ENCODE results near the gene DOCK4. TPM values are rescaled to one million over a fixed set of nuclear protein-coding genes. Genes with fewer than 3 reads are reported as not detected.

DOCK4 gene
- total RNA-seq, 2 experiments from 2014 or later, result 0.32 TPM

GRCh38 chr7:111710839-111711380 lies 495.3 kb downstream of the DOCK4 start:
- DNase-seq, result no peak
- Mint-ChIP-seq H3K27me3 (peaks cover 9% of the 10 kb centered on the region), H3K27ac (no peak overlapping the region), H3K4me3 (no peak overlapping the region), H3K9me3 (ENCODE audit: low read depth) (no peaks in the 10 kb centered on the region), H3K4me1 (no peaks in the 10 kb centered on the region), H3K36me3 (ENCODE audit: low read depth) (no peaks in the 10 kb centered on the region)
- intact Hi-C loops (cut with DNase I, micrococcal nuclease), result no loop called here
- POLR2A ChIA-PET, result no interaction called here
- CTCF ChIA-PET, result interaction anchor here (0.6 to 1.5 kb wide), 3 partner anchors 9 to 115 kb away, joined by 3 read pairs; no protein-coding TSS in a partner anchor
- ATAC-seq, result no peak

GRCh38 chr7:111708072-111708471 lies 498.1 kb downstream of the DOCK4 start:
- Mint-ChIP-seq H3K4me1 (no peaks in the 10 kb centered on the region), H3K9me3 (ENCODE audit: low read depth) (no peaks in the 10 kb centered on the region), H3K36me3 (ENCODE audit: low read depth) (no peaks in the 10 kb centered on the region), H3K4me3 (no peak overlapping the region), H3K27me3 (peaks cover 18% of the 10 kb centered on the region), H3K27ac (no peak overlapping the region)
- ChIA-PET POLR2A (no interaction called here), CTCF (interaction anchor here (1.1 kb wide), 1 partner anchor 23 kb away, joined by 4 read pairs; no protein-coding TSS in a partner anchor)
- ATAC-seq (no peak), DNase-seq (no peak)
- intact Hi-C loops (cut with DNase I, micrococcal nuclease), result no loop called here

- no peaks in the 10 kb centered on the region for H3K36me3 Mint-ChIP-seq (ENCODE audit: low read depth)
- no peak for DNase-seq
- H3K9me3 Mint-ChIP-seq (ENCODE audit: low read depth), result no peaks in the 10 kb centered on the region
- ChIA-PET POLR2A (no interaction called here), CTCF (interaction anchor here (1.1 kb wide), 1 partner anchor 15 kb away, joined by 3 read pairs; no protein-coding TSS in a partner anchor)
- H3K27me3 Mint-ChIP-seq, result peaks cover 16% of the 10 kb centered on the region
- ATAC-seq, result no peak
- H3K4me3 Mint-ChIP-seq, result no peak overlapping the region
- intact Hi-C loops (cut with DNase I, micrococcal nuclease), result no loop called here
- no peak overlapping the region for H3K27ac Mint-ChIP-seq
- no peaks in the 10 kb centered on the region for H3K4me1 Mint-ChIP-seq
These were observed 500.4 kb downstream of the DOCK4 start for GRCh38 chr7:111705807-111706206.

GRCh38 chr7:111697771-111698170 lies 508.4 kb downstream of the DOCK4 start:
- Mint-ChIP-seq H3K27ac (no peak overlapping the region), H3K27me3 (peaks cover 8% of the 10 kb centered on the region), H3K4me1 (peaks cover 2% of the 10 kb centered on the region), H3K36me3 (ENCODE audit: low read depth) (no peaks in the 10 kb centered on the region), H3K4me3 (no peak overlapping the region), H3K9me3 (ENCODE audit: low read depth) (no peaks in the 10 kb centered on the region)
- ChIA-PET POLR2A (no interaction called here), CTCF (interaction anchor here (0.7 kb wide), 1 partner anchor 71 kb away, joined by 3 read pairs; no protein-coding TSS in a partner anchor)
- intact Hi-C loops (cut with DNase I, micrococcal nuclease), result no loop called here
- DNase-seq (no peak), ATAC-seq (no peak)

GRCh38 chr7:111694376-111694775 lies 511.8 kb downstream of the DOCK4 start:
- Mint-ChIP-seq H3K36me3 (ENCODE audit: low read depth) (no peaks in the 10 kb centered on the region), H3K9me3 (ENCODE audit: low read depth) (no peaks in the 10 kb centered on the region), H3K4me1 (peaks cover 2% of the 10 kb centered on the region), H3K4me3 (no peak overlapping the region), H3K27ac (no peak overlapping the region), H3K27me3 (peaks cover 9% of the 10 kb centered on the region)
- intact Hi-C loops (cut with DNase I, micrococcal nuclease), result no loop called here
- ATAC-seq (no peak), DNase-seq (no peak)
- ChIA-PET POLR2A (no interaction called here), CTCF (no interaction called here)

- Mint-ChIP-seq H3K36me3 (ENCODE audit: low read depth) (no peaks in the 10 kb centered on the region), H3K27ac (no peak overlapping the region), H3K9me3 (ENCODE audit: low read depth) (no peaks in the 10 kb centered on the region), H3K4me3 (no peak overlapping the region), H3K4me1 (peaks cover 2% of the 10 kb centered on the region), H3K27me3 (peaks cover 7% of the 10 kb centered on the region)
- DNase-seq (no peak), ATAC-seq (no peak)
- ChIA-PET CTCF (interaction anchor here (0.5 to 1.2 kb wide), 2 partner anchors 16 to 360 kb away, joined by 3 read pairs; no protein-coding TSS in a partner anchor), POLR2A (no interaction called here)
- intact Hi-C loops (cut with DNase I, micrococcal nuclease), result no loop called here
These were observed 515.7 kb downstream of the DOCK4 start for GRCh38 chr7:111690364-111691111.

- Mint-ChIP-seq H3K4me1 (no peaks in the 10 kb centered on the region), H3K27ac (no peak overlapping the region), H3K36me3 (ENCODE audit: low read depth) (no peaks in the 10 kb centered on the region), H3K4me3 (no peak overlapping the region), H3K27me3 (peaks cover 2% of the 10 kb centered on the region), H3K9me3 (ENCODE audit: low read depth) (no peaks in the 10 kb centered on the region)
- ATAC-seq (no peak), DNase-seq (no peak)
- ChIA-PET POLR2A (no interaction called here), CTCF (no interaction called here)
- intact Hi-C loops (cut with DNase I, micrococcal nuclease), result no loop called here
These were observed 520.9 kb downstream of the DOCK4 start for GRCh38 chr7:111685349-111685748.

GRCh38 chr7:111682588-111683340 lies 523.4 kb downstream of the DOCK4 start:
- DNase-seq (no peak), ATAC-seq (no peak)
- no peak overlapping the region for H3K27ac Mint-ChIP-seq
- no peaks in the 10 kb centered on the region for H3K4me1 Mint-ChIP-seq
- no peak overlapping the region for H3K4me3 Mint-ChIP-seq
- intact Hi-C loops (cut with DNase I, micrococcal nuclease), result no loop called here
- H3K36me3 Mint-ChIP-seq (ENCODE audit: low read depth), result no peaks in the 10 kb centered on the region
- ChIA-PET POLR2A (no interaction called here), CTCF (no interaction called here)
- no peaks in the 10 kb centered on the region for H3K9me3 Mint-ChIP-seq (ENCODE audit: low read depth)
- peaks cover 4% of the 10 kb centered on the region for H3K27me3 Mint-ChIP-seq

- intact Hi-C loops (cut with DNase I, micrococcal nuclease), result no loop called here
- H3K9me3 Mint-ChIP-seq (ENCODE audit: low read depth), result no peaks in the 10 kb centered on the region
- POLR2A ChIA-PET, result no interaction called here
These were observed 525.0 kb downstream of the DOCK4 start for GRCh38 chr7:111681242-111681641.

GRCh38 chr7:111678986-111679385 lies 527.2 kb downstream of the DOCK4 start:
- intact Hi-C loops (cut with DNase I, micrococcal nuclease), result no loop called here
- ATAC-seq, result no peak
- no peaks in the 10 kb centered on the region for H3K4me1 Mint-ChIP-seq
- no peak overlapping the region for H3K27ac Mint-ChIP-seq
- POLR2A ChIA-PET, result no interaction called here
- H3K27me3 Mint-ChIP-seq, result peaks cover 4% of the 10 kb centered on the region
- H3K9me3 Mint-ChIP-seq (ENCODE audit: low read depth), result no peaks in the 10 kb centered on the region
- DNase-seq, result no peak
- CTCF ChIA-PET, result no interaction called here
- H3K4me3 Mint-ChIP-seq, result no peak overlapping the region
- no peaks in the 10 kb centered on the region for H3K36me3 Mint-ChIP-seq (ENCODE audit: low read depth)

More at GRCh38 chr7:111681242-111681641, 525.0 kb downstream of the DOCK4 start:
- no peak overlapping the region for H3K27ac Mint-ChIP-seq
- peaks cover 4% of the 10 kb centered on the region for H3K27me3 Mint-ChIP-seq
- ATAC-seq (no peak), DNase-seq (no peak)
- no peaks in the 10 kb centered on the region for H3K36me3 Mint-ChIP-seq (ENCODE audit: low read depth)
- no peaks in the 10 kb centered on the region for H3K4me1 Mint-ChIP-seq
- no peak overlapping the region for H3K4me3 Mint-ChIP-seq
- CTCF ChIA-PET, result no interaction called here

- no peak overlapping the region for H3K27ac Mint-ChIP-seq
- DNase-seq (no peak), ATAC-seq (no peak)
- no peak overlapping the region for H3K4me3 Mint-ChIP-seq
- POLR2A ChIA-PET, result no interaction called here
- H3K4me1 Mint-ChIP-seq, result no peaks in the 10 kb centered on the region
- intact Hi-C loops (cut with DNase I, micrococcal nuclease), result no loop called here
- H3K36me3 Mint-ChIP-seq (ENCODE audit: low read depth), result no peaks in the 10 kb centered on the region
- no peaks in the 10 kb centered on the region for H3K9me3 Mint-ChIP-seq (ENCODE audit: low read depth)
- CTCF ChIA-PET, result no interaction called here
- H3K27me3 Mint-ChIP-seq, result peaks cover 8% of the 10 kb centered on the region
These were observed 527.9 kb downstream of the DOCK4 start for GRCh38 chr7:111678281-111678680.

GRCh38 chr7:111677848-111678247 lies 528.4 kb downstream of the DOCK4 start:
- ATAC-seq, result no peak
- Mint-ChIP-seq H3K9me3 (ENCODE audit: low read depth) (no peaks in the 10 kb centered on the region), H3K36me3 (ENCODE audit: low read depth) (no peaks in the 10 kb centered on the region), H3K27ac (no peak overlapping the region), H3K4me1 (no peaks in the 10 kb centered on the region), H3K27me3 (peaks cover 8% of the 10 kb centered on the region), H3K4me3 (no peak overlapping the region)
- DNase-seq, result no peak
- POLR2A ChIA-PET, result no interaction called here
- CTCF ChIA-PET, result interaction anchor here (0.7 kb wide), 1 partner anchor 447 kb away, joined by 3 read pairs; no protein-coding TSS in a partner anchor
- intact Hi-C loops (cut with DNase I, micrococcal nuclease), result no loop called here

All from activated CD4-positive, alpha-beta T cell treated with anti-CD3 and anti-CD28 coated beads for 36 hours (primary cell).